ENCODE measurements around the gene ID2.
"Not testable (repeated sequence)": the region's sequence is repeated elsewhere in the genome, so short reads cannot be mapped to it uniquely, and the experiment has no call there.

ID2 gene

DNA sequence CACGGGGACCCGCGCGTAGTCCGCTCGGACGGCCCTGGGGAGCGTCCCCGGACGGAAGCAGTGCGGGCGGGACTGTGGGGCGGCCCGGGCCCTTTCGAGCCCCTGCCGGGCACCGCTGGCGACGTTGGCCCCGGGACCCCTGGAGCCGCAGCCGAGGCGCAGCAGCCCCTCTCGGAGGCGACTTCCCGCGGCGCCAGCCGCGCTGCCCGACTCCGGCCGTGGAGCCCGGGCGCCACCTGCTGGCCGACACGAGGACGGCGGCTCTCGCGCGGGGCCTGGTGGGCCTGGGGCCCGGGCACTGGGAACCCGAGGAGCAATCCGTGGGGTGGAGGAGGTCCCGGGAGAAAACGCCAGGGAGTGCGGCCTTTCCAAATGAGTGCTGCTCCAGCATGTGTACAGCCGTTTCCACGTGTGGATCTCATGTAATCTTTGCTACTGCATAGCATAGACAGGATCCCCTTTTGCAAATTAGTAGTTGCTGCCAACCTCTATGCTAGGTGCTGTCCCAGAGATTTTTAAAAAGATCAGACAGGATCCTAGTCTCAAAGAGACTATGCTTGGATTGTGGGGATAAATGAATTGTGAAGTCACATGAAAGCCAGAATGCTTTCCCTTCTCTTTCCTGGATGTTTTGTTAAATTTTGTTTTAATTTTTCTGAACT lies 4.0 kb downstream of the ID2 start:
- DNase-seq: peak; percentile 60

DNA sequence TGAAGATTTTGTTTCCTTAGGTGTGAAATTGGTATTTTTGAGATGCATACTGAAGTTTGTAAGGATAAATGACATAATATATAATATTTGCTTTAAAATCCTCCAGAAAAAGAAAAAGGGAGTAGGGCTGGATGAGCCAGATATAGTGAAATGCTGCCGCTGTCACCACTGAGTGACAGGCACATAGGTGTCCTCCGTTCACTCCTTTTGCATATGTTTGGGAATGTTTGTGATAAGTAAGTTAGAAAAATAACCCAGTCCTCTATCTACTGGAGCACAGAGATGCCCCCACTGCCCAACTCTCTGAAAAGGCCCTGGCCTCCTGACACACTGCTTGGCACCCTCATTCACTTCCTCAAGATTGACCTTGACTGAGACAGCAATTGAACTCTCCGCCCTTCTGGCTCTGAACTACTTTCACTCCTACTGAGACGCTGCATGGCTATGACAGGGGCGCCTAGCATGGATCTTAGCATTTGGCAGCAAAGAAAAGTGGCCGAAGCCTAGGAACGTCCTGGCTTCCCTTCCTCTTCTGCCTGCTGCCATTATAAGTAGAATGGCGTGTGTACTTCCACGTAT lies 10.1 kb downstream of the ID2 start:
- no peak for DNase-seq

DNA sequence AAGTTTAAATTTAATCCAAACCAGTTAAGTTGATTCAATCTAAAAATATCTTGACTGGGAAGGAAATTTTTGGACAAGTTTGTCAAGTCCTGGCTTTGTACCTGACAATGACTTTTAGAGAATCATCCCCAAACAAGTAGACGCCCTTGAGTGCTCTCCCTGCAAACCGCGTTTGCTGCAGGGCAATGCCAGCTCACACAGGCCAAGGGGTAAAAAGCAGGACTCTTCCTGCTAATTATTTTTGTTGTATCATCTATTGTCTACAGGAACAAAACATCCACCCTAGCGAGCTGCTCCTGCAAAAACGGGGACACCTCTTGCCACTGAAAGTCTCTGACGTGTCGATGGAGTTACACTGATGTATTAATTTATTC lies 10.9 kb downstream of the ID2 start:
- DNase-seq: no peak

DNA sequence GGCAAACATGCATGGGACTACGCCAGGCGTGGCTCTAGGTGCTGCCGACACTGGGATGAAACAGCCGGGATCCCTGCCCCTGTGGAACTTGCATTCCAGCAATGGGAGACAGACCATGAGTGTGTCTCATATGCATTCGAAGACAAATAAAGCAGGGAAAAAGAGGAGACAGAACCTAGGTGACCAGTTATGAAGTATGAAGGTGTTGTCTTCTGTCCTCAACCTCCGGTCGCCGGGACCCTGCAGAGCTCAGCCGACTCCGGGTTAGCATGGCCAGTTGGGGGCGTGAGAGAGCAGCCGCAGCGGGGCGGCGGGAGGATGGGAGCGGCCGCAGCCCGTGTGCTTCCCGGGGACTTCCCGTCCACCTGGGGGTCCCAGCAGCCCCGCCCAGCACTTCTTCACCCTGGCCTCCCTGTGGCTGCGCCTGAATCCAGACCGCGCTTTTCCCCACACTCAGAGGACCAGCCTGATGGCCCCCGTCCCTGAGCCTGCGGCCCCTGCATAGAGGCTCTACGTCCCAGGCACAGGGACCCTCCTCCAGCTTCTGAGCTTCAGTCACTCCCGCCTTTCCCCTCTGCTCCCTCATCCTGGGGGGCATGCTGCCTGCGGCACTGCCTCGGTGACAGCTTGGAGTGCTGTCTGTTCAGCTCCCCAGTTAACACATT lies 11.4 kb downstream of the ID2 start:
- no peak for DNase-seq

DNA sequence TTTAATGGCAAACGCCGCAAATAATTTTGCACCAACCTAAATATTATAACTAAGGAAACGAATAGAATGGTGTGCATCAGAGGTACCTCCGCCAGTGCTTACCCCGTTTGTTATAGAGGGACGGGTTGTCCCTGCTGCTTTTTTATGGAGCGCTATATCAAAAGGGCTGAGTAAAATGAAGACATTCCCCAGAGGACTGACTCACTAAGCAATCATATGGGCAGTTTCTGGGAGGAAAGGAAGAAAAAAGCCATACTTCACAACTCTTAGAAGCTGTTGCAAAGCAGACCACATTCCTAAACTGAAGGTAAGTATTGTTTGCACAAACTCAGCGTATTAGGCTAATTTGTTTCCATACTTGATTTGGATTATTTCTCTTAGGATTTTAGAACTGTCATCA lies 12.9 kb downstream of the ID2 start:
- DNase-seq: peak; percentile 24

DNA sequence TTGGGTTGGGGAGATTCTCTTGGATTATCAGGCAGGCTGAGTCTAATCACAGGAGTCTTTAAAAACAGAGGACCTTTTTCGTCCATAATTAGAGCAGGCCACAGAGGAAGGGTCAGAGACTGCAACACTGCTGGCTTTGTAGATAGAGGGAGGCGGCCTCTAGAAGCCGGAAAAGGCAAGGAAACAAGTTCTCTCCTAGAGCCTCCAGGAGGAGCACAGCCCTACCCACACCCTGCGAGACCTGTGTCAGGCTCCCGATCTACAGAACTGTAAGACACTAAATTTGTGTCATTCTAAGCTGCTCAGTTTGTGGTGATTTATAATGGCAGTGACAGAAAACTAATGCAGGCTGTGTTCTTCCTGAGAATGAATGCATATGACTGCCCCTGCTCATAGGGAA lies 15.3 kb downstream of the ID2 start:
- DNase-seq: no peak

DNA sequence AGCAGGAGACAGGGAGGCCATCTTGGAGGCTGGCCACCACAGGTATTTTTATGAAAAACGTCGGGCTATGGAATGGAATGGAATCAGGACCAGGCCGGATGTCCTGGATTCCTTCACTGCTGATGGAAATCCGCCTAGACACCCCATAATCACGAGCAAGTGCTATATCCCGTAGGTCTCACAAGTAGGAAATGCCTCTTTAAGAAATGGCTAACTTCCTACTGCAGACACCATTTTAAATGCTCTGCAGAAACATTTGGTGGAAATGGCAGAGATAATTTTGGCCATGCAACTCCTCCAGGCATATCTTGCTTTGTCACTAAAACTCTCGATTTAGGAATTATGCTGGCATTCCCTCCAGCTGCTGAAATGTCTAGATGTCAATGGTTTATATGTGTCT lies 18.0 kb downstream of the ID2 start:
- DNase-seq: no peak

DNA sequence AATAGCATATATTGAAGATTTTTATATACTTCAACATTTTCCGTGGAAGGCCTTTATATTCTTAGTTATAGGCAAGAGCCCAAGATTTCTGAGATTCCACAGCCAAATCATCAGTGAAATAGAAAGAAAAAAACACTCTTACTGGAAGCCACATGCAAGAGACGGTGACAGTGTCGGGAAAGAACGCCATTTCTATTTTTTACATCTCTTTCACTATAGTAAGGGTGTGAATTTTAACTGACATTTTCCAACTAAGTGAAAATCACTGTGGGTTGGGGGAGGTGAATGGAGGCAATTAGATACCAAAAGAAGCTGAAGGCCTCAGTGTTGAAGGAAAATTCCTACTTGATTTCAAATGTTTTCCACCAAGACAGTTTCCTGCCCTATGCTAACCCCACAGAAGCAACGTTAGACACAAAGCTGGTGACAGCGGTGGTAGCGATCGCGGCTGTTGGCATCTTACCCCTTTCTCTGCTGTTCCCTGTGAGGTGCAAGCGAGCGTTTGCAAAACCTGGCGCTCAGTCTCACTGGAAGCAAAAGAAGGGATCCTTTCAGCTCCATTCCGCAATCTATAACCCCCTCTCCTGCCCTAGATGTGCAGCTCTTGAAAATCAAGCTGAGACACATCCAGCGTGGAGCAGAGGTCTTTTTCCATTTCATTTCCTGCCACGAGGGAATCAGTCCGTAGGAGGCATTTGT lies 20.0 kb downstream of the ID2 start:
- no peak for DNase-seq

DNA sequence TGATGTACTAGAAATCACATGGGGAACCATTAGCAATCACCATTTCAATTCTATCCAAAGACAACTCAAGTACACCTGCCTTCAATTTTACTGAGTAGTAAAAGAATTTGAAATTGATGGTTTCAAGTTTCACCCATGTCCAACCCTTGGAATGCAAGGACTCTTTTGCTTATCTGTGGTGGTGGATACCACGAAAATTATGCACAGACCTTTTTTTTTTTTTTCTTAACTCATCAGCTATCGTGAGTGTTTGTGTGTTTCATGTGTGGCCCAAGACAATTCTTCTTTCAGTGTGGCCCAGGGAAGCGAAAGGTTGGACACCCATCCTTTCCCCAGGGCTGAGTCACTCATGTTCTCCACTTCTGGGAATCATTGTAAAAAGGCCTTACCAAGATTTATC lies 23.1 kb downstream of the ID2 start:
- DNase-seq: no peak

DNA sequence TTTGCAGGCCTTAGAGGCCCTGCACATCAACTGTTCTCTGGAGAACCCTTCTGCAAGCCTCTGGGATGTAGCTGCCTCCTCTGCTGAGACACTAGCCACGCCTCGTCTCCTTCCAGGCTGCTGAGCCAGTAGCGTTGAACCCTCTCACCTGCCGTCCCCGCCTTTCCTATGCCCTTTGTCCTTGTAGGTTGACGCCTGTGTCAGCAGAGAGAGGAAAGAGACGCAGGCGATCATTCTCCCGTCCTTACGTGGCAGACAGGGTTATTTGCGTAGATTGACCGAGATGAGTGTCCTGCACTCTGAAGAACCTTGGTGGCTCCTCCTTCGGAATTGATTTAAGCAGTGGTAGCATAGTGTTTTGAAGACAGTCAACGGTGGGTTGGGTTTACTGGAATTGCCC lies 27.8 kb downstream of the ID2 start:
- DNase-seq: no peak

DNA sequence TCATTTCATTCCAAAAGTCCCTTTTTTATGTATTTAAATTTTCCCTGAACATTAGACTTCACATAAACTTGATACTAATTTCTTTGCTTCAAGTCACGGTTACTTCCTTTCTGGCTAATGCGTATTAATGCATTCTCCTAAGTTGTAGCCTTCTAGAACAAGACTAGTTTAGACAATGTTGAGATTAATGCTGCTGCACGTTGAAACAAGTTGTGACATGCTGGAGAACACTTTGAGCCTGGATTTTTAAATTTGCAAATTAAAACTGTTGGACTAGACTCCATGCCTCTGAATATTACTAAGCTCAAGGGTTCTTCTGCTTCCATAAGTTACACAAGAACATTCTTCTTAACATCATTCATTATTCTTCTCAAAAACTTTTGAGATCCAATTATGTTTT lies 29.1 kb downstream of the ID2 start:
- no peak for DNase-seq

DNA sequence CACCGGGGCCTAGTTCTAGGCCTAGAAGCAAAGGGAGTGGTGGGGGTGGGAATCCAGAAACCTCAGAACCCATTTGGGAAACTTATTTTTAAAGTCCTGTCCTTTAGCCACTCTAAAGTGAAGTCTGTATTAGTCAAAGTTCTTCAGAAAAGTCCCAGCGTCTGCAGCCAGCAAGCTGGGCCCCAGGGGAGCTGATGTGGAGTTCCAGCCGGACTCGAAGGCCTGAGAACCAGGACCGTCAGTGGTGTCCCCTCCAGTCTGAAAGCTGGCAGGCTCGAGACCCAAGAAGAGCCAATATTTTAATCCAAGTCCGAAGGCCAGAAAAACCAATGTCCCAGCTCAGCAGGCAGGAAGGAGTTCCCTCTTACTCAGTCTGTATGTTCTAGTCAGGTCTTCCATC lies 32.4 kb downstream of the ID2 start:
- no peak for DNase-seq

DNA sequence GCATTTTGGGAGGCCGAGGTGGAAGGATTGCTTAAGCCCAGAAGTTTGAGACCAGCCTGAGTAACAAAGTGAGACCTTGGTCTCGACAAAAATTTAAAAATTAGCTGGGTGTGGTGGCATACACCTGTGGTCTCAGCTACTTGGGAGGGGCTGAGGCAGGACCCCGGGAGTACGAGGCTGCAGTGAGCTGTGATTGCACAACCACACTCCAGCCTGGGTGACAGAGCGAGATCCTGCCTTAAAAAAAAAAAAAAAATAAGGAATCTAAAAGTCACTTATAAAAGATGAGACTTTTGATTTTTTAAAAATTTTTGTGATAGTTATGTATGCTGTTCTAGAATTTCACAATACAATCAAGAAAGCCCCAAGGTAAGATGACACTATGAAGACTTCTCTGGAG lies 33.1 kb downstream of the ID2 start:
- no peak for DNase-seq

DNA sequence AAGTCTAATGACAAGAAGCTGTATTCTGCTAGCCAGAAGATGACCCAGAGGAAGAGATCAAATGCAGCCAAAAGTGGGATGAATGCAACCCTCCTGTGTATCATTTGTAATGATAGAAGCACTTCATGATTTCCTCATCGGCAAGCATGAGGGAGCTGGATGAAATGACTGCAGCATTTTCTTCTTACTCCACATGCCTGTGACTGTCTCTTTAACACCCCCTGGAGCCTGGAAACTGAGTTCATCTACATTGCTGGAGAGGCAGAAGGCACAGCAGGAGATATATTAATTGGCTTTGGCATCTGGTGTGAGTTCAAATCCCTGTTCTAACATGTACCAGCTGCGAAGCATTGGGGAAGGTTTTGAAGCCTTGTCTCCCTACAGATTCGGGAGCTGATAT lies 37.7 kb downstream of the ID2 start:
- no peak for DNase-seq

DNA sequence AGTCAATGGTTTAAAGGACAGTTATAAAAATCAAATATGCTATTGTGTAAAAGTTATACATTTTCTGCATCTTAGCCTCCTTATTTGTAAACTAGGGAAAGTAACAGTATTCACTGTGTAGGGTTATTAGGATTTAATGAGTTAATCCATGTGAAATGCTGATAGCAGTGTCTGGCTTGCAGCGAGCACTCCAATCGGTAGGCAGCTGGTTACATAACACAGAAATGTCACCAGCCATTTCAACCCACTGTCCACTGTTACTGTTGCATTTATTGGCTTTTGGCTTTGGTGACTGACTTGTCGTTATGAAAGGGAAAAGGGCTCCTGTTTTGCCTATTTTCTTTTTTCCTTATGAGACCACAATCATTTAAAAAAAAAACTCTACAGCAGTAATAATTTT lies 38.9 kb downstream of the ID2 start:
- no peak for DNase-seq

DNA sequence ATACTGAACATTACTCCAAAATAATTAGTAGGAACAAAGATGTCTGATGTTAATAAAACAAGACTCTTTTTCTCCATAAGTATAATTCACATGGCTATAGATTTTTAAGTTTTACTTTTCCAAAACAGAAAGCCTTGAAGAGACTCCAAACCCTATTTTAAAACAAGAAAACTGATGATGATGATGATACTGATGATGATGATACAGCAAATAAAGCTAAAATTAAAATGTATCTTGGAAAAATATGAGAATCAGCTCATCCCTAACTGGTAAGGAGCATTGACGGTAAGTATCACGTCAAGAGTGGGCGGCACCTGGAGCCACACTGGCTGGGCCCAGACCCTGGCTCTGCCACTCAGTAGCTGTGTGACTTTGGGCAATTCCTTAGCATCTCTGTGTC lies 39.6 kb downstream of the ID2 start:
- DNase-seq: no peak

DNA sequence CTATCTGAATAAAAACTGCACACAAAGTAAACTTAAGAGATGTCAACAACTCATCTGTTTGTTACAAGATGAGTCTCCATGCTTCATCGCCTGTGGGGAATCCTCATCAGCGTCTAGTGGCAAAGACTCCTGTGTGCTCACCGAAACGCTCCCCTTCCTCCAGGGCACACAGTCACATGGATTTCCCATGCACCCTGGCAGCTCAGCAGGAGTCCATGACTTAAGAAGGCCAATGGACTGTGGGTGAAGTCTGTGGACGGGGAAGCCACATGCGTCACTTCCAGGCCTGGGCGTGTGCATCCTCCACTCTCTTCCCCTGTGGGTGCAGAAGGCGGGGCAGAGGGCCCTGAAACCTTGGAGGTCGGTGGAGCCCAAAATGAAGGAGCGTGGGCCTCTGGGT lies 41.1 kb downstream of the ID2 start:
- DNase-seq: no peak

DNA sequence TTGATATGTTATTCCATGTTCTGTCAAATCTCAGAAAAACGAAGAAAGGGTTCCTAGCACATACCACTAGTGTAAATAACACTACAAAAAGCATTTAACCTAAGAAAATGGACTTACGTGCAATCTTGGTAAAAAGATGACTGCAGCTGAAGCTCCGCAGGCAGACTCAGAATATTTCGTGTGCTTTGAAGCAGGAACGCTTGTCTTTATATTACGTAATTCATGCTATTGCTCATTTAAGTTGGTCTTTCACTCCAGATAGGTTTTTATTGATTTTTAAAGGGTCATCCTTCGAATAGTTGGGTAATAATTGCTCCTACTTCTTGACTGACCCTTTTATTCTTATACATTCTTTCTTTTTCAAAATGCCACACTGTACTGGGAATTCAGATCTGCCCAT lies 44.0 kb downstream of the ID2 start:
- DNase-seq: no peak

DNA sequence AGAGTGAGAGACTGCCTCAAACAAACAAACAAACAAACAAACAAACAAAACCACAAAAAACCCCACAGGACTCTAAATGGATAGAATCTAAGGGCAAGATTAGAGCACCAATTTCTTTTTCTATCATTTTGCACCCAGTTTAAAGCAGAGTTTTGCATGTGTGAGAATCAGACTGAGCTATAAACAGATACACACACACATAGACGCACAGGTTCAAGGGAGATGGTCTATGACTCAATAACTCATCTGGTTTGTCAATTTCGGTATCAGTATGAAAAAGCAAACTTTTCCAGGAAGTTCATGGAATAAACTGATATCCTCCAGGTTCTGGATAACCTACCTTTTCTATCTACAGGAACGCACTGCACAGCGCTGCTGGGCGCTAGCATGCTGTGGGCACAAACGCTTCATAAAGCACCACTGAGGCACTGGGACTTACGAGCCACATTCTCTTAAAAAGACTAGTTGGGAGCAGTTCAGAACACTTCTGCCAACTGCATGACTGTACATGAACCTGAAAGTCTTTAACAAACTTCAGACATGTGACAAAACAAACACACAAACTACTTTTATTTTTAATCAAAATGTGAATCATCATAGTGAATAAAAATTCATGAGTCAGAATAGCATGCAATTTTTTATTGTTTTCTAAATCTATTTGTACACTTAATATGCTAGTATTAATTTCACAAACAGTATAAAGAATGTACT lies 46.6 kb downstream of the ID2 start:
- no peak for DNase-seq

DNA sequence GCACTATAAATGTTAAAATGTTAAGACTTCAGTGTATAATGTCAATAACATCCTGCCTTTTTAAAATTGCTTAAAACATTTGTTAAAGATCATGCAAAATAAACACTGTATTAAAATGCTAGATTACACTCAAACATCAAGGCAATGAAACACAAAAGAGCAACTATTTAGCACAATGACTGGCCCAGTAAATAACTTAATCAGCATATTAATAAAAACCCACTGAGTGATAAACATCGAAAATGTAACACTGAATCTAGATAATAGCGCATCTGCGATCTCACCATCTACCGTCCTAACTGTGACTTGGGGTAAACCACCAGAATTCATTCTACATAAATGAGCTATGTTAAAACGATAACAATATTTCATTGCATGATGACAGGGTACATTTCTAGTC lies 47.2 kb downstream of the ID2 start:
- DNase-seq: not testable (repeated sequence)

DNA sequence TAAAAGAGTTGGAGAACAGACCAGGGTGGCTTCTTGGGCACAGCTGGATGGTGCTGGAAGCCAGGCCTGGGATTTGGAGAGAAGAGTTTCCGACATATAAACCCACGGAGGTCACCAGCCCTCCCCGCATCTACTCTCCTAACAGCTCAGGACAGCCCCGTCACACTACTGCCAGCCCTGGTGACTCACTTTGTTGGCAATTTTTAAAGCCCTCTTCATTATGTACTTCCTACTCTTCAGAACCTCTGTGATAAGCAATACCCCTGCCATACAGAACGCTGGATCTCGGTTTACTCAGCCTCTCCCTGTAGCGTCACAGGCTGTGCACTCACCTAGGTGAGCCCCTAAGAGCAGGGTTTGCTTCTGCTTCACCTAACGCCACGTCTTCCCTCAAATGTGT lies 48.1 kb downstream of the ID2 start:
- DNase-seq: no peak

DNA sequence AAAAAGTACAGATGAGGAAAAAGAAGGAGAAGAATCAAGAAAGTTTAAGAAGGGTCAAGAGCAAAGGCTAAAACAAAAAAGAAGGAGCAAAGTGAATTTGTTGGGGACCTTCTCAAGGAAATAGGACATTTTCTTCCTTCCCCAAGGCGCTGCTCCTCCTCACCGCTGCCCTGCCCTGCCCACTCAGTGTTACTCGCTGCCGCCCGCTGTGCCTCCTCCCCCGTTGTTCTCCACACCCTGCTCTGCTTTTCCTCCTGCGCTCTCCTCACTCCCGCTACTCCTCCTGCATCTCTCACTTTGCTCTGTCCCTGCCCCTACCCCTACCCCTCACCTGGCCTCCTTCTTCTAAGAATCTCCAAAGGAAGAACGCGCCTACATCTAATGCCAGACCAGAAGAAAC lies 50.7 kb downstream of the ID2 start:
- DNase-seq: no peak
